NCI-H2029 (cell line): Measurements from ENCODE around the gene RAI1.
A peak's percentile ranks its signal among the peaks of the same experiment; 100 is the strongest.

Source experiments
- DNase-seq: peaks from one replicate; lab custom pipeline; 2025; lab: John Stamatoyannopoulos, UW

Gene RAI1

DNA sequence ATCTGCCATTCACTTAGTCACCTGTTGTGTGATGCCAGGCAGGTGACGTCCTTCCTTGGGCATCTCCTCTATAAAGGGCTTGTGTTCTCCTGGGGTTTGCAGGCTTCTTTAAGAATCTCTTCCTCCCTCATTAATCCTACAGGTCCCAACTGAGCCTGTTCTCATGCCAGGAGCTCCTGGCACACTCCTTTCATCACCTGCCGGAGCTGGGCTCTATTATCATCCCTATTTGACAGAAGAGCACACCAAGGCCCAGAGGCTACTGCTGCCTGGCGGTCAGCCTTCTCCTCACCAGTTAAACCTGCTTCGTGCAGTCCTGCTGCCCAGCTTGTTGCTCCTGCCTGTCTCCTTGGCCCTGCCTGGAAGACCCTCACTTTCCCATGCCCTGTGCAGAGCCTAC, 51.2 kb downstream of the RAI1 start:
- no peak for DNase-seq

DNA sequence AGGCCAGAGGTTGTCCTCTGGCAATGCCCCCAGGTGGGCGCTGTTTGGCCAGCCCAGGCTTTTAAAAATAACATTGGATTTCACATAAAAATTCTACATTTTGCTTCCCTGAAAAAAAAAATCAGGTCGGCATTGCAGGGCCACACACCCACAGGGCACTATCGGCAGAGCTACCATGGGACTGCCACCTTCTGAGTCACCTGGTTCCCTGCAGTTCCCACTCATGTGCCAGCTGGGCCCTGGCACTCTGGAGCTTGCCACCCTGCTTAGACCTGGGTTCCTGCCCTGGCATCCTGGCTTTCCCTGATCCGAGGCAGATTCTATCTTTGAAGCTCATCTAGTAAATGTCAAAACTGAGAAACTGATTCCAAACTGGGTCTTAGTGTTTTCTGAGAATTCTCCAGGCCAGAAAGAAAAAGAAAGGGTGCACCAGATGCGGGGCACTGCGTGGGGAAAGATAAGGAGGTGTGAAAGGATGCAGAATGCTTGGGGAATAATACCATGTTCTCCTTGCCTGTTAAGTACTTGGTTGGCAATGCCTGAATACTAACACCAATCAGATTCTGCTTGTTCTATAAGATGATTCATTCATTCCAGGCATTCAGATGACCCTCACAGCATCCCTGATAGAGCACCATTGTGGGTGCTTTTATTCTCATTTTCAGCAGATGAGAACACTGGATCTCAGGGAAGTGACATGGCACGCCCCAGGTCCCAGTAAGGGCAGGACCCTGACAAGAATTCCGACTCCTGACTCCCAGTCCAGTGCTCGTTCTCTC, 51.8 kb downstream of the RAI1 start:
- no peak for DNase-seq

GRCh38 chr17:17736205-17737183, 55.2 kb downstream of the RAI1 start:
- DNase-seq: no peak

DNA sequence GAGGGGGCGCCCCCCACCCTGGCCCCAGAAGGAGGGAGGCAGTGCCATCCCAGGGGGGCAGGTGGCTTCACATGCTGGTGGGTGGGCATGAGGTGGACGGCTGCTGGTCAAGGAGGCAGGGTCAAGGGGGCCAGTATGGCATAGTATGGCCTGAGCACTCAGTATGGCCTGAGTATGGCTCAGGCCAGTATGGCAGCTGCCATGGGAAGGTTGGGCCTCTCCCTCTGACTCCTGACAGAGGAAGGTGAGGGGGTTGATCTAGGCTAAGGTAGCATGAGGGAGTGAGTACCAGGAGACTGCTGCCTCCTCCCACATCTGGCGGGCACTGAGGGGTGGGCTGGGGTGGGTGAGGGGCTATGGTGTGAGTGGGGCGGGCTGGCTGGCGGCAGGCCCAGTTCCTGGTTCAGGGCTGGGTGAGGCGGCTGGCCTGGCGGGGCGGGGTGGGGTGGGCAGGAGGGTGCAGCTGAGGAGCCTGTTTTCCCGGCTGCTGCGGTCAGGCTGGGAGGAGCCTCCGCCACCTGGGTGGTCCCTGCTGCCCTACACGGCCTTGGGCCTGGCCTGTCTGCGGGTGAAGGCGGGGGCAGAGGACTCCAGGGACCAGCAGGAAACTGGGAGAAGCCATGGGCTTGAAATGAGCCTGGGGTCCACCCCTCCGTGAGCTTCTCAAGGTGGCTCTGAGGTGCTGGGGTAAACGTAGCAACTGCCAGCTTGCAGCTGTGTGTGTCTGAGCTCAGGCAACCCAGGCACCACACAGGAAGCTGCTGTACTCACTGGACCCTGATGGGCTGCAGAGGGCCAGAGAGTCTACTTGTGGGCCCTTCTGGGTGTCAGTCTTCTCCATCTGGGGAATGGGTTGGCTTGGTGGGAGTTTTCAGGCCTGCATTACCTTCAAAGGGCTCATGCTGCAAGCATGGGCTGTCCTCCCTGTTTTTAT, 57.0 kb downstream of the RAI1 start:
- no peak for DNase-seq

DNA sequence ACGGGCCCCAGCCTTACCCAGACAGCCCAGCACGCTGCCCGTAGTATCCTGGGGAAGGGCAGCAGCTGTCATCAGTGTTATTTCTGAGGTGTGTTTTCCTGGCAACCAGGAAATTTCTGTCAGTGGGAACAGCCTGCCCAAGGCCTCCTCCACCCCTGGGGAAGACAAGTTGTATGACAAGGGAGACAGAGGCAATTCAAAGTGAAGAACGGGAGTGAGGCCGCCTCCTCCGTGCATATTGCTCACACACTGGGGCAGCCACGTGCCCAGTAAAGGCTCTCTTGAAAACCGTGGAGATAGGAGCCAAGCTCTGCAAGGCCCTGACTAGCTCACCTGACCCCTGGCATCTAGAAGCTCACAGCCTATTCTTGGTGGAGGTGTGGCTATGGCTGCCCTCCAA, 57.6 kb downstream of the RAI1 start:
- DNase-seq: no peak

DNA sequence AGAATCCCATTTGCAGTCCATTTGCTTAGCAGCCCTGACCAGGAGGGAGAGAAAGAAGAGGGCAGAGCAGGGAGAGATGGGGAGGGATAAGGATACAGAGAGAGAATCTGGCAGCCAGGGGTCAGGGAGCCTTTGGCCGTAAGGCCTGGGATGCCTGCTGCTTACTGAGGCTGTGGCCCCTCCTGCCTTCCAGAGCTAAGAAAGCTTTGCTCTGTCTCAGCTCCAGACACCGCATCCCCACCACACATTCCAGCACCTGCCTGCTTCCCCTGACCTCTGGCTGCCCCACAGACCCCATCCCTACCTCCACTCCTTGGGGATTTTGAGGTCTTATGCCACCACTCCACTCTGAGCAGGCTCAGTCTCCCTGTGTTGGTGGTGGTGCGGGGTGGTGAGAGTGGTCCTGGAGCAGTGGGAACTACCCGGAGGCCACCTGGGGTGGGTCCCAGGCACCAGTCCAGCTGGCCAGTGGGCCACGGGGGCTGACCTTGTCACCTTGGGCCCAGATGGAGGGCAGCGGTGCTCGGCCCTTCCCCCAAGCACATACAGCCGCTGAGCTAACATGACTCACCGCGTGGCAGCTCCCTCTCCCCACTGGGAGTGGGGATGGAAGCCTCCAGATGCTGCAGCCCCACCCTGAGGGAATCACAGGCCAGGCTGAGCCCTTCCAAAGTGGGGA, 58.3 kb downstream of the RAI1 start:
- no peak for DNase-seq

GRCh38 chr17:17740615-17741348, 59.5 kb downstream of the RAI1 start:
- DNase-seq: no peak

- DNase-seq: no peak
These were observed 60.2 kb downstream of the RAI1 start for GRCh38 chr17:17741349-17742023.

DNA sequence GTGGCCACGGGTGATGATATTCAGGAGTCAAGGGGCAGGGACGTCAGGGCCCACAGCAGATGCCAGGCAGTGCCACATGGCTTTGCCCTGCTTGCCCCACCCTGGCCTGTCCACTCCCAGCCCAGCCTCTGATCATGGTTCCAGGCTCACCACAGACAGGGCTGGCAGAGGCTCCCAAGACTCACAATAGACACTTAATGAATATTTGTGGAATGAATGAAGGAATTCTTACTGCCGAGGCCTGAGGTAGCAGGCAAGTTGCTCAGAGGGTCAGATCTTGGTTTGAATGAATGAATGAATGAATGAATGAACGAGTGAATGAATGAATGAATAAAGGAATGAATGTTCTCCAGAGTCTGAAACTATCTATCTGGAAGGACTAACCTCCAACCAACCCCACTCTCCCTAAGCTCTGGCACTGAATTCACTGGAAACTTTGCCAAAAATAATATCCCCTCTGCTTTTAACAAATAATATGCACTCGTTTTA, 60.9 kb downstream of the RAI1 start:
- DNase-seq: no peak

GRCh38 chr17:17742688-17743390, 61.6 kb downstream of the RAI1 start:
- DNase-seq: no peak

DNA sequence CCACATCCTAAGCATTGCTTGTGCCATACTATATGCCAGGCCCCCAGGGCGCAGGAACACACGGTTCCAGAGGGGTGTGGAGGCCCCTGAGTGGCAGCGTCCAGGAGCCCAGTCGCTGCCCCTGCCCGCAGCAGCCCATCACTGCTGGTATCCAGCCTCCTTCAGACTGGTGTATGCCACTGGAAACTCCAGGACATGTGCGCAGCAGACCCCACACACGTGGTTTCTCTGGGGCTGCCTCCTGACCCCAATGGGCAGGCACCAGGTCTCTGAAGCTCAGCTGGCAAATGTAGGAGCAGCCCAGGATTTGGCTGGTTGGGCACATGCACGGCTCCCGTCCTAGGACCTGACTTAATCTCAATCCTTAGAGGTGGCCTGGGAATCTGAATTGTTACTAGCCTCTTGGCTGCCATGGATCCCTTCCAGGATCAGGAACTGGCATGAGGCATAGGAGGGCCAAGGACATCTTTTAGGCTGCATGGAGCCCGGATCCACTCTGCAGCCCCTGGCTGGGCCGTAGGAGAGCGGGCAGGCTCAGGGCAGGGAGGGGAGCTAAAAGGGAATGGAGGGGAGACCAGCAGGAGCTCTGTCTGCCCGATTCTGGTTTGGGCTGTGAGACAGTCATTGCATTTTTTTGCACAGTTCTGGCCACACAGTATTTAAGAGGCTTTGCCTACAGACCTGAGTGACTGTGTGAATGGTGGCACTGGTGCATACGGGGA, 62.3 kb downstream of the RAI1 start:
- DNase-seq: no peak

GRCh38 chr17:17744116-17744515, 62.9 kb downstream of the RAI1 start:
- no peak for DNase-seq

DNA sequence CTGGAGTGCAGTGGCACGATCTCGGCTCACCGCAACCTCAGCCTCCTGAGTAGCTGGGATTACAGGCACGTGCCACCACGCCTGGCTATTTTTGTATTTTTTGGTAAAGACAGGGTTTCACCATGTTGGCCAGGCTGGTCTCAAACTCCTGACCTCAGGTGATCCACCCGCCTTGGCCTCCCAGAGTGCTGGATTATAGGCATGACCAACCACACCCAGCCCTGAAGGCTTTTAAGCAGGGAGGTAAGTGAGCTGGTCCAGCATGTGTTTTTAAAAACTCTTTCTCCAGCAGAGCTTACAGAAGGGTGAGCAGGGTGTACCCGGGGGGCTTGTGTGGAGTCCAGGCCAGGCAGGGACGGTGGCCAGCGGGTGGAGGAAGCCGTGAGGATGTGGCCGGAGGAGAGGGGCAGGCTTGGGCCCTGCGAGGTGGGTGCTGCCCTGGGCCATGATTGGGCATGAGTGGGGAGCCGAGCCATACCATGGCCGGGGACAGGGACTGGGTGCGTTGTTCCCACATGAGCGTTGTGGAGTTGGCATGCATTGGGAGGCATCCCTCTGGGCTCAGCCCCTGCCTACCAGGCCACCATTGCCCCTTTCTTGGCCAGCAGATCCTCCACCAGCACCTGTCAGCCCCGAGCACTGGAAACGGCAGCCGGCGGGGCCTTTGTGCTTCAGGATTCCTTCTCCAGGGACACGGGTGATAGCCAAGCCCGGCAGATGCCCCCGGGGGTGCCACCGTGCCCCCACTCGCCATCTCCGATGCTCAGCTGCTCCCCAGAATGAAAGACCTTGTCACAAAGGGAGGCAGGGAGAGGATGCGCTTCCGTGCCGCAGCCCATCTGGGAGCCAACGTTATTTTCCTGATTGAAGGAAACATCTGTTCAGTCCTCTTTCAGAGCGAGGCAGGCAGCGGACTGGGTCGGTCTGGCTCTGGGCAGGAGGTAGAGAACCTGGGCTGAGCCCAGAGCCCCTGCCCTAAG, 64.5 kb downstream of the RAI1 start:
- no peak for DNase-seq

DNA sequence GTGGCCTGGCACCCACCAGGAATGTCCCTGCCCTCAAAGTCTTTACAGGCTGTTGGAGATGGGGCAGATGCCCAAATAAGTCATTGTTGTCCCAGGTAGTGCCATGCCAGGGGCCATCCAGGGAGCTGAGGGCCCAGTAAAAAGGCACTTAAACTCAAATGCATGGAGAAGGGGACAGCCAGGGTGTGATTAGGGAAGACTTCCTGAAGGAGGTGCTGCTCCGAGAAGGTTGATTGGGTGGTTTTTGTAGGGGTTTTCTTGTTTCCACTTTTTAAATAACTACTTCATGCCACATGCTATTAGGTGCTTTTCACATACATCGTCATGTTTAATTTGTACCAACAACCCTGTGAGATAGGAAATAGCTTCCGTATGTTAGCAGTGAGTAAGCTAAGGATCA, 66.9 kb downstream of the RAI1 start:
- DNase-seq: no peak

GRCh38 chr17:17748604-17749003, 67.3 kb downstream of the RAI1 start:
- DNase-seq: no peak

- DNase-seq: no peak
These were observed 67.9 kb downstream of the RAI1 start for GRCh38 chr17:17749025-17749772.

GRCh38 chr17:17749921-17750320, 68.7 kb downstream of the RAI1 start:
- peak; percentile 28 for DNase-seq
